Measurements from ENCODE around the gene DGLUCY. TPM values are rescaled to one million over a fixed set of nuclear protein-coding genes. Genes with fewer than 3 reads are reported as not detected.
"Not testable (repeated sequence)": the region's sequence is repeated elsewhere in the genome, so short reads cannot be mapped to it uniquely, and the experiment has no call there.

DGLUCY gene
- total and polyA plus RNA-seq, 2 experiments from 2014 or later: 44.8 to 51.3 TPM

- TF ChIP-seq EZH2 (IDR thresholded peaks at IDR 0.05; ENCODE audit: borderline replicate concordance) (no peak), EZH2phosphoT487 (IDR thresholded peaks at IDR 0.05; ENCODE audit: low read depth, severe bottlenecking, unreplicated experiment) (no peak), CTCF (IDR thresholded peaks at IDR 0.05; ENCODE audit: poor library complexity) (no peak)
- Histone ChIP-seq H3K9me3 (ENCODE audit: low read depth) (no peaks in the 10 kb centered on the region), H3K4me2 (no peak overlapping the region), H3K4me1 (ENCODE audit: insufficient read depth) (no peaks in the 10 kb centered on the region), H3K36me3 (replicated peaks; ENCODE audit: insufficient read depth, low read depth) (no peaks in the 10 kb centered on the region), H3K27ac (no peak overlapping the region), H2AFZ (no peak overlapping the region), H3K27me3 (no peaks in the 10 kb centered on the region), H3K4me3 (no peak overlapping the region), H3K79me2 (no peaks in the 10 kb centered on the region), H4K20me1 (ENCODE audit: insufficient read depth, poor library complexity, severe bottlenecking) (no peaks in the 10 kb centered on the region), H3K9me2 (replicated peaks; ENCODE audit: insufficient read depth) (no peaks in the 10 kb centered on the region)
- DNase-seq (ENCODE audit: low spot score): no peak
- WGBS (ENCODE audit: low lambda C conversion rate, missing lambda C conversion rate): 100% methylated on average over 1 of the region's 1 CpG
These were observed 107.4 kb downstream of the DGLUCY start for GRCh38 chr14:91221270-91221669.

GRCh38 chr14:91223028-91223783, 109.3 kb downstream of the DGLUCY start:
- Histone ChIP-seq H3K27ac (no peak overlapping the region), H3K9me3 (ENCODE audit: low read depth) (no peaks in the 10 kb centered on the region), H3K36me3 (replicated peaks; ENCODE audit: insufficient read depth, low read depth) (no peaks in the 10 kb centered on the region), H3K27me3 (no peaks in the 10 kb centered on the region), H3K79me2 (no peaks in the 10 kb centered on the region), H2AFZ (no peak overlapping the region), H4K20me1 (ENCODE audit: insufficient read depth, poor library complexity, severe bottlenecking) (no peaks in the 10 kb centered on the region), H3K9me2 (replicated peaks; ENCODE audit: insufficient read depth) (no peaks in the 10 kb centered on the region), H3K4me2 (no peak overlapping the region), H3K4me3 (no peak overlapping the region), H3K4me1 (ENCODE audit: insufficient read depth) (no peaks in the 10 kb centered on the region)
- no peak for TF ChIP-seq CTCF (IDR thresholded peaks at IDR 0.05; ENCODE audit: poor library complexity)
- TF ChIP-seq EZH2phosphoT487 (IDR thresholded peaks at IDR 0.05; ENCODE audit: low read depth, severe bottlenecking, unreplicated experiment): no peak
- TF ChIP-seq EZH2 (IDR thresholded peaks at IDR 0.05; ENCODE audit: borderline replicate concordance): no peak
- DNase-seq (ENCODE audit: low spot score): no peak
- 95% methylated on average over 1 of the region's 1 CpG for WGBS (ENCODE audit: low lambda C conversion rate, missing lambda C conversion rate)

- Histone ChIP-seq H3K4me3 (no peak overlapping the region), H3K79me2 (no peaks in the 10 kb centered on the region), H3K4me1 (ENCODE audit: insufficient read depth) (no peaks in the 10 kb centered on the region), H3K9me3 (ENCODE audit: low read depth) (no peaks in the 10 kb centered on the region), H2AFZ (no peak overlapping the region), H3K36me3 (replicated peaks; ENCODE audit: insufficient read depth, low read depth) (no peaks in the 10 kb centered on the region), H4K20me1 (ENCODE audit: insufficient read depth, poor library complexity, severe bottlenecking) (no peaks in the 10 kb centered on the region), H3K27me3 (no peaks in the 10 kb centered on the region), H3K9me2 (replicated peaks; ENCODE audit: insufficient read depth) (no peaks in the 10 kb centered on the region), H3K4me2 (no peak overlapping the region), H3K27ac (no peak overlapping the region)
- 95% methylated on average over 7 of the region's 7 CpGs for WGBS (ENCODE audit: low lambda C conversion rate, missing lambda C conversion rate)
- DNase-seq (ENCODE audit: low spot score): no peak
- TF ChIP-seq EZH2 (IDR thresholded peaks at IDR 0.05; ENCODE audit: borderline replicate concordance): no peak
- no peak for TF ChIP-seq CTCF (IDR thresholded peaks at IDR 0.05; ENCODE audit: poor library complexity)
- TF ChIP-seq EZH2phosphoT487 (IDR thresholded peaks at IDR 0.05; ENCODE audit: low read depth, severe bottlenecking, unreplicated experiment): no peak
These were observed 111.2 kb downstream of the DGLUCY start for GRCh38 chr14:91225025-91225424.

- not testable (repeated sequence) for H3K4me2 ChIP-seq; H3K36me3 ChIP-seq (replicated peaks; ENCODE audit: insufficient read depth, low read depth); H3K9me2 ChIP-seq (replicated peaks; ENCODE audit: insufficient read depth); H3K4me1 ChIP-seq (ENCODE audit: insufficient read depth); H3K9me3 ChIP-seq (ENCODE audit: low read depth); H2AFZ ChIP-seq; H3K27ac ChIP-seq; H3K79me2 ChIP-seq; DNase-seq (ENCODE audit: low spot score); H3K4me3 ChIP-seq; H4K20me1 ChIP-seq (ENCODE audit: insufficient read depth, poor library complexity, severe bottlenecking); H3K27me3 ChIP-seq
- 90% methylated on average over 4 of the region's 4 CpGs for WGBS (ENCODE audit: low lambda C conversion rate, missing lambda C conversion rate)
These were observed 112.5 kb downstream of the DGLUCY start for GRCh38 chr14:91226360-91226759.
